Colonic mucosa (tissue), 4 donors: ENCODE results near the gene BFSP2. TPM values are rescaled to one million over a fixed set of nuclear protein-coding genes. Genes with fewer than 3 reads are reported as not detected.
"Not testable (repeated sequence)": the region's sequence is repeated elsewhere in the genome, so short reads cannot be mapped to it uniquely, and the experiment has no call there.

Experiments used
- DNase-seq: peaks from one replicate; pipeline ENCODE4 v3.0.0-alpha.2; 2020
- H3K27ac ChIP-seq: fragments of 200-600 bp; one replicate; pipeline ENCODE4 v1.8.0; 2021
- H3K27me3 ChIP-seq: fragments of 200-600 bp; one replicate; pipeline ENCODE4 v1.8.0; 2021
- H3K36me3 ChIP-seq: fragments of 200-600 bp; one replicate; pipeline ENCODE4 v1.8.0; 2021
- H3K4me1 ChIP-seq: fragments of 200-600 bp; one replicate; pipeline ENCODE4 v1.8.0; 2021; ENCODE audit warnings: mild to moderate bottlenecking
- H3K4me3 ChIP-seq: fragments of 200-600 bp; one replicate; pipeline ENCODE4 v1.8.0; 2021
- H3K9ac ChIP-seq, 2 donors: one replicate each; pipeline ENCODE4 v1.7.0; 2013; ENCODE audit warnings: control low read depth in 2 of 2, low read depth in 2 of 2, low read length in 2 of 2
- H3K9me3 ChIP-seq: fragments of 200-600 bp; one replicate; pipeline ENCODE4 v1.8.0; 2021
- intact Hi-C: fragments of 100-400 bp; cut with DNase I; formaldehyde crosslinking; loops from one replicate; pipeline ENCODE4 v1.14.1; 2022
- total RNA-seq, 2 donors: library from RNA; stranded (reverse); fragmentation: NEBNext Ultra II Directional in 1 of 2; extraction: Animal tissue kit (Norgen Biotek cat#: 25700) in 1 of 2; gene quantifications; one replicate each; pipeline ENCODE4 v1.2.1, GENCODE V29; 2021
- TF ChIP-seq, protein P1 (sequence below): fragments of 200-600 bp; IDR thresholded peaks from one replicate; pipeline ENCODE4 v1.8.0; 2022; ENCODE audit warnings: antibody characterized with exemption, mild to moderate bottlenecking
- donor health status: healthy.
- donor health status: DM: no; HTN: no; CAD: no.
- donor health status: DM: no; HTN: no; CAD: no.

Gene BFSP2
- total RNA-seq, 2 donors from 2014 or later = 0.64 TPM; not detected in 1

DNA sequence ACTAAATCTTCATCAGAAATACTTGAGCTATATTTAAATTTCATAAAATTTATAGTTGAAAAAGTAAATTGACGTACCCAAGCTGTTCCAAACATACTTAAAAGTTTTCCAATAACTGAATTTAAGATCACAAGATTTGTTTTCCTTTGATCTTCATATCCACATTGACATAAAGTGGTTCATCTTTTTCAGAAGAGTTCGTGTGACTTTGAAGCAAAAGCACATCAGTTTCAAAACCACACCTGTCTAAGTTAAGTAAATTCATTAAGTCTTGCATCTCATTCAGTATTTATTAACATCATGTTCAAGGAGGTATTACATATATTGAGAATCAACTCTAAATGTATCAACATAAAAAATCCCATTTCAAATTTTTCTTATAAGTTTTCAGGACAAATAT is 79.5 kb downstream of the BFSP2 start:
- H3K27ac ChIP-seq = peak overlapping the region; percentile 87
- intact Hi-C loops = no loop called here
- H3K4me3 ChIP-seq = no peak overlapping the region
- H3K36me3 ChIP-seq = no peaks in the 10 kb centered on the region
- no peaks in the 10 kb centered on the region for H3K4me1 ChIP-seq
- no peaks in the 10 kb centered on the region for H3K27me3 ChIP-seq
- no peaks in the 10 kb centered on the region for H3K9me3 ChIP-seq
- no peak overlapping the region for H3K9ac ChIP-seq
- no peak for DNase-seq
- TF ChIP-seq, protein P1, sequence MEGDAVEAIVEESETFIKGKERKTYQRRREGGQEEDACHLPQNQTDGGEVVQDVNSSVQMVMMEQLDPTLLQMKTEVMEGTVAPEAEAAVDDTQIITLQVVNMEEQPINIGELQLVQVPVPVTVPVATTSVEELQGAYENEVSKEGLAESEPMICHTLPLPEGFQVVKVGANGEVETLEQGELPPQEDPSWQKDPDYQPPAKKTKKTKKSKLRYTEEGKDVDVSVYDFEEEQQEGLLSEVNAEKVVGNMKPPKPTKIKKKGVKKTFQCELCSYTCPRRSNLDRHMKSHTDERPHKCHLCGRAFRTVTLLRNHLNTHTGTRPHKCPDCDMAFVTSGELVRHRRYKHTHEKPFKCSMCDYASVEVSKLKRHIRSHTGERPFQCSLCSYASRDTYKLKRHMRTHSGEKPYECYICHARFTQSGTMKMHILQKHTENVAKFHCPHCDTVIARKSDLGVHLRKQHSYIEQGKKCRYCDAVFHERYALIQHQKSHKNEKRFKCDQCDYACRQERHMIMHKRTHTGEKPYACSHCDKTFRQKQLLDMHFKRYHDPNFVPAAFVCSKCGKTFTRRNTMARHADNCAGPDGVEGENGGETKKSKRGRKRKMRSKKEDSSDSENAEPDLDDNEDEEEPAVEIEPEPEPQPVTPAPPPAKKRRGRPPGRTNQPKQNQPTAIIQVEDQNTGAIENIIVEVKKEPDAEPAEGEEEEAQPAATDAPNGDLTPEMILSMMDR = no peak

DNA sequence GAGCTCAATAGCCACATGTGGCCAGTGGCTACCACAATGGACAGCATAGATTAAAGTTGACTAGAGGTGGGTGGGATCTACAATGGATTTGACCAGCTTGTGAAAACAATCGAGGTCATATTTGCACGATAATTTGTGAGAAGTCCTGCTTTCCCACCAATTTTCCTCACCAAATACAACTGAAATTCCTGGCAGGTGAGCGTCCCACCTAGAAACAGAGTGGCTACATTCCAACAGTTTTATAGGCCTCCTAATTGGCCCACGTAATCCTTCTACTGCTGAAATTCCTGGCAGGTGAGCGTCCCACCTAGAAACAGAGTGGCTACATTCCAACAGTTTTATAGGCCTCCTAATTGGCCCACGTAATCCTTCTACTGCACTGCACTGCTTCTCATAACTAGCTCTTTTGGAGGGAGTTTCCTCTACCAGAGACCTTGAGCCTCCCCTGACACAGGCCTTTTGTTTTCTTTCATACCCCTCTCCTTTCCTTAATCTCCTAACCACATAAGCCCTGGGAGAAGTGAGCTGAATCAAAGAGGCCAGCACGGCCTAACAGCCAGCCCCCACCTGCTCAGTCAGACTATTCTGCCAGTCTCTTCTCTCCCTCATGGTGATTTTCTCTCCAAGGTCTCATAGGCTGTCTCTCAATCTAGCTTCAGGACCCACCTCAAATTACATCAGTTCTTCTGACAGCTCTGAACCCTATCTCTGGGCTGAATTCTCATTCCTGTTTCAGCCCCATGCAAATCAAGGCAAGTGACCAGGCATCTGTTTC is 80.2 kb downstream of the BFSP2 start:
- intact Hi-C loops = no loop called here
- peak; percentile 70 for DNase-seq

DNA sequence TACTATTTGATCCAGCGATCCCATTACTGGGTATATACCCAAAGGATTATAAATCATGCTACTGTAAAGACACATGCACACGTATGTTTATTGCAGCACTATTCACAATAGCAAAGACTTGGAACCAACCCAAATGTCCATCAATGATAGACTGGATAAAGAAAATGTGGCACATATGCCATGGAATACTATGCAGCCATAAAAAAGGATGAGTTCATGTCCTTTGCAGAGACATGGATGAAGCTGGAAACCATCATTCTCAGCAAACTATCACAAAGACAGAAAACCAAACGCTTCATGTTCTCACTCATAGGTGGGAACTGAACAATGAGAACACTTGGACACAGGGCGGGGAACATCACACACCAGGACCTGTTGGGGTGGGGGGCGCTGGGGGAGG is 82.6 kb downstream of the BFSP2 start:
- H3K36me3 ChIP-seq, H3K4me3 ChIP-seq, intact Hi-C loops, H3K9me3 ChIP-seq, DNase-seq, H3K4me1 ChIP-seq, H3K27ac ChIP-seq, H3K27me3 ChIP-seq, H3K9ac ChIP-seq: not testable (repeated sequence)

More for the DNA sequence above, 80.2 kb downstream of the BFSP2 start:
- H3K27me3 ChIP-seq = no peaks in the 10 kb centered on the region
- no peaks in the 10 kb centered on the region for H3K4me1 ChIP-seq
- no peaks in the 10 kb centered on the region for H3K36me3 ChIP-seq
- no peaks in the 10 kb centered on the region for H3K9me3 ChIP-seq
- H3K4me3 ChIP-seq = no peak overlapping the region
- H3K27ac ChIP-seq = peak overlapping the region; percentile 87
- TF ChIP-seq, protein P1 = no peak
- peak overlapping the region in 1 of 2 donors; percentile 65 for H3K9ac ChIP-seq

DNA sequence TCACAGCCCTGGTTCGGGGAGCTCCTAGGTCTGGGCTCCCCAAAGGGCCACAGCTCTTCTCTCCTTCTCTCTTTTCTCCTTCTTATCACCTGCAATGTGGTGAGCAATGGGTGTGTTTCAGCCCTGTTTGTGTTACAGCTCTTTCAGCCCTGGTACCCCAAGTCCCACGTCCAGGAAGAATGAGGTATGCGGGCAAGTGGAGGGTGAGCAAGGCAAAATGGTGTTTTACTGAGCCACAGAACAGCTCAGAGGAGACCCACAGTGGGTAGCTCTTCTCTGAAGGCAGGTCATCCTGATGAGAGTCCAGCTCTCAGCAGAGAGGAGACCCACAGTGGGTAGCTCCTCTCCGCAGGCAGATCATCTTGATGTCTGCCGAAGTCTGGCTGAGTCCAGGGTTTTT is 86.8 kb downstream of the BFSP2 start:
- H3K27me3 ChIP-seq = no peaks in the 10 kb centered on the region
- no peak overlapping the region for H3K9ac ChIP-seq
- H3K4me3 ChIP-seq = no peak overlapping the region
- TF ChIP-seq, protein P1 = no peak
- intact Hi-C loops = no loop called here
- no peaks in the 10 kb centered on the region for H3K36me3 ChIP-seq
- no peak for DNase-seq
- H3K4me1 ChIP-seq = no peaks in the 10 kb centered on the region
- H3K27ac ChIP-seq = peak overlapping the region; percentile 53
- no peaks in the 10 kb centered on the region for H3K9me3 ChIP-seq

DNA sequence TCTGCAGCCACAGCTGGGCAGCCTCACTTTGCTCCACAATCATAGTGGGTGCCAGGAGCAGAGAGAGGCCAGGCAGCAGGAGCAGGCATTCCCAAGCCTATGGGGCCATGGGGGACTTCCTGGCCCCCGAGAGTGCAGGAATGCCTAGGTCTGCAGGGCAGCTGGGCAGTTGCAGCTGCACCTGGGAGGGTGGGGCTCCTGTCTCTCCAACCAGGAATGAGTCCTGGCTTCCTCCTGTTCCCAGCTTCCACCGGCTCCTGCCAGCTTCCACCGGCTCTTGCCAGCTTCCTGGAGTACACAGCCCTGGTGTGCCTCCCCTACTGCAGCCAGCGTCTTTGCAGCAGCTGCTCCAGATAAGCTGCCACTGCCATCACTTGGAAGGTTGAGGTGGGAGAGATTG is 87.3 kb downstream of the BFSP2 start:
- Histone ChIP-seq H3K9me3 (no peaks in the 10 kb centered on the region), H3K9ac (no peak overlapping the region), H3K27ac (peak overlapping the region; percentile 53), H3K36me3 (no peaks in the 10 kb centered on the region), H3K4me3 (no peak overlapping the region), H3K27me3 (no peaks in the 10 kb centered on the region), H3K4me1 (no peaks in the 10 kb centered on the region)
- TF ChIP-seq, protein P1 = no peak
- DNase-seq = peak; percentile 90
- intact Hi-C loops = no loop called here

DNA sequence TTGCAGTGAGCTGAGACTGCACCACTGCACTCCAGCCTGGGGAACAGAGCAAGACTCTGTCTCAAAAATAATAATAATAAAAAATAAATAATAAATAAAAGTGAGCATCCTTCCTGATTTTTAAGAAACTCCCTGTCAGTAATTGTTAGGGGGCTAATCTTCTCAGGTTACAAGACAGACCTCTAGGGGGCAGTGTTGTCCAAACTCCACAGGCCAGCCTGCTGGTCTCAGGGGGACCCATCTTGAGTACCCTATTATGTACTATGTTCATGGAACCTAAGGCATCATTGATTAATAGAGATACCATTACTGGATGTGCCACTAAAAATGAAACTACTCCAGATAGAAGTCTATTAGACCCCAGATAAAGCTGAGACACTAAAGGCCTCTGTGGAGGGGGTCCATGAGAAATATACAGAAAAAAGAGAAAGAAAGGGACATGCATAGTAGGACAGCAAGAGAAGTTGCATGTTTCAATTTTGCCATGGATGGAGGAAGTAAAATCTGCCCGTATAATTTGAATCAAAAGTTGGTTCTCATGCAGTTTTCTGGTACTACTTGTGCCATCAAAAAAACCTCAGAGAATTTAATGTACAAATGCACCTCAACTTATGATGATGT is 88.2 kb downstream of the BFSP2 start:
- Histone ChIP-seq H3K4me1 (no peaks in the 10 kb centered on the region), H3K36me3 (no peaks in the 10 kb centered on the region), H3K4me3 (no peak overlapping the region), H3K27me3 (no peaks in the 10 kb centered on the region), H3K9me3 (no peaks in the 10 kb centered on the region), H3K9ac (no peak overlapping the region), H3K27ac (peak overlapping the region; percentile 53)
- TF ChIP-seq, protein P1 = peak; percentile 76
- DNase-seq = peak; percentile 74
- intact Hi-C loops = no loop called here
